ENCODE results near the gene TCF25.

The TCF25 gene

GRCh38 chr16:89949756-89950155 lies 76.4 kb downstream of the TCF25 start:
- Histone ChIP-seq H4K20me1 (ENCODE audit: insufficient read depth, low read length, poor library complexity, severe bottlenecking) (peaks cover 3% of the 10 kb centered on the region), H3K4me2 (ENCODE audit: low read depth, low read length, poor library complexity, severe bottlenecking) (peak overlapping the region; percentile 71), H3K27me3 (ENCODE audit: insufficient read depth, low read length, poor library complexity, severe bottlenecking) (no peaks in the 10 kb centered on the region), H3K9me2 (replicated peaks; ENCODE audit: low read depth, low read length) (no peaks in the 10 kb centered on the region), H3K36me3 (ENCODE audit: insufficient read depth, low read length) (no peaks in the 10 kb centered on the region), H3K9me3 (ENCODE audit: insufficient read depth, low read depth, low read length) (no peaks in the 10 kb centered on the region), H3K4me3 (ENCODE audit: low read length, poor library complexity, severe bottlenecking) (peak overlapping the region; percentile 74), H3K4me1 (ENCODE audit: insufficient read depth, low read length, poor library complexity, severe bottlenecking) (no peaks in the 10 kb centered on the region), H3K9ac (ENCODE audit: low read depth, low read length, poor library complexity, severe bottlenecking) (peak overlapping the region; percentile 67), H3K79me2 (ENCODE audit: insufficient read depth, low read length) (no peaks in the 10 kb centered on the region), H2AFZ (ENCODE audit: low read length) (no peak overlapping the region), H3F3A (ENCODE audit: low read depth) (no peaks in the 10 kb centered on the region)
- TF ChIP-seq CTCF (conservative IDR thresholded peaks at IDR 0.05; ENCODE audit: low read length) (no peak), EZH2phosphoT487 (IDR thresholded peaks at IDR 0.05; ENCODE audit: borderline replicate concordance) (no peak)

- H3K9ac ChIP-seq (ENCODE audit: low read depth, low read length, poor library complexity, severe bottlenecking): no peak overlapping the region
- no peak overlapping the region for H3K4me3 ChIP-seq (ENCODE audit: low read length, poor library complexity, severe bottlenecking)
- H3K9me2 ChIP-seq (replicated peaks; ENCODE audit: low read depth, low read length): no peaks in the 10 kb centered on the region
- no peaks in the 10 kb centered on the region for H3K36me3 ChIP-seq (ENCODE audit: insufficient read depth, low read length)
- H2AFZ ChIP-seq (ENCODE audit: low read length): no peak overlapping the region
- TF ChIP-seq CTCF (conservative IDR thresholded peaks at IDR 0.05; ENCODE audit: low read length) (no peak), EZH2phosphoT487 (IDR thresholded peaks at IDR 0.05; ENCODE audit: borderline replicate concordance) (no peak)
- H4K20me1 ChIP-seq (ENCODE audit: insufficient read depth, low read length, poor library complexity, severe bottlenecking): peaks cover 3% of the 10 kb centered on the region
- H3K4me2 ChIP-seq (ENCODE audit: low read depth, low read length, poor library complexity, severe bottlenecking): no peak overlapping the region
- H3K4me1 ChIP-seq (ENCODE audit: insufficient read depth, low read length, poor library complexity, severe bottlenecking): no peaks in the 10 kb centered on the region
- H3K79me2 ChIP-seq (ENCODE audit: insufficient read depth, low read length): no peaks in the 10 kb centered on the region
- H3K27me3 ChIP-seq (ENCODE audit: insufficient read depth, low read length, poor library complexity, severe bottlenecking): no peaks in the 10 kb centered on the region
- H3K9me3 ChIP-seq (ENCODE audit: insufficient read depth, low read depth, low read length): no peaks in the 10 kb centered on the region
- no peaks in the 10 kb centered on the region for H3F3A ChIP-seq (ENCODE audit: low read depth)
Measured at GRCh38 chr16:89951509-89951908, 78.1 kb downstream of the TCF25 start.

- TF ChIP-seq EZH2phosphoT487 (IDR thresholded peaks at IDR 0.05; ENCODE audit: borderline replicate concordance) (no peak), CTCF (conservative IDR thresholded peaks at IDR 0.05; ENCODE audit: low read length) (no peak)
- H4K20me1 ChIP-seq (ENCODE audit: insufficient read depth, low read length, poor library complexity, severe bottlenecking): peaks cover 3% of the 10 kb centered on the region
- H3K9me3 ChIP-seq (ENCODE audit: insufficient read depth, low read depth, low read length): no peaks in the 10 kb centered on the region
- no peak overlapping the region for H3K4me2 ChIP-seq (ENCODE audit: low read depth, low read length, poor library complexity, severe bottlenecking)
- no peak overlapping the region for H2AFZ ChIP-seq (ENCODE audit: low read length)
- no peaks in the 10 kb centered on the region for H3K36me3 ChIP-seq (ENCODE audit: insufficient read depth, low read length)
- H3K9me2 ChIP-seq (replicated peaks; ENCODE audit: low read depth, low read length): no peaks in the 10 kb centered on the region
- H3K27me3 ChIP-seq (ENCODE audit: insufficient read depth, low read length, poor library complexity, severe bottlenecking): no peaks in the 10 kb centered on the region
- H3K4me1 ChIP-seq (ENCODE audit: insufficient read depth, low read length, poor library complexity, severe bottlenecking): no peaks in the 10 kb centered on the region
- H3K79me2 ChIP-seq (ENCODE audit: insufficient read depth, low read length): no peaks in the 10 kb centered on the region
- H3K9ac ChIP-seq (ENCODE audit: low read depth, low read length, poor library complexity, severe bottlenecking): no peak overlapping the region
- no peak overlapping the region for H3K4me3 ChIP-seq (ENCODE audit: low read length, poor library complexity, severe bottlenecking)
- no peaks in the 10 kb centered on the region for H3F3A ChIP-seq (ENCODE audit: low read depth)
Measured at GRCh38 chr16:89952049-89952448, 78.7 kb downstream of the TCF25 start.
